NCI-H2081 treated with DMSO at 0.1 percent for 48 hours (cell line): ENCODE data around the gene PLEK2.

Source experiments
- DNase-seq: peaks from one replicate; lab custom pipeline; 2025; lab: John Stamatoyannopoulos, UW

PLEK2 gene

GRCh38 chr14:67396381-67396970 is 15.5 kb downstream of the PLEK2 start:
- DNase-seq, result no peak

- no peak for DNase-seq
Measured at GRCh38 chr14:67395876-67396189, 16.1 kb downstream of the PLEK2 start.

GRCh38 chr14:67395086-67395875 is 16.7 kb downstream of the PLEK2 start:
- no peak for DNase-seq

- no peak for DNase-seq
Measured at GRCh38 chr14:67393689-67394088, 18.3 kb downstream of the PLEK2 start.

- DNase-seq, result no peak
Measured at GRCh38 chr14:67392800-67393199, 19.2 kb downstream of the PLEK2 start.

GRCh38 chr14:67392123-67392522 is 19.8 kb downstream of the PLEK2 start:
- no peak for DNase-seq

- DNase-seq, result no peak
Measured at GRCh38 chr14:67391268-67391667, 20.7 kb downstream of the PLEK2 start.

- no peak for DNase-seq
Measured at GRCh38 chr14:67389811-67390534, 22.0 kb downstream of the PLEK2 start.

DNA sequence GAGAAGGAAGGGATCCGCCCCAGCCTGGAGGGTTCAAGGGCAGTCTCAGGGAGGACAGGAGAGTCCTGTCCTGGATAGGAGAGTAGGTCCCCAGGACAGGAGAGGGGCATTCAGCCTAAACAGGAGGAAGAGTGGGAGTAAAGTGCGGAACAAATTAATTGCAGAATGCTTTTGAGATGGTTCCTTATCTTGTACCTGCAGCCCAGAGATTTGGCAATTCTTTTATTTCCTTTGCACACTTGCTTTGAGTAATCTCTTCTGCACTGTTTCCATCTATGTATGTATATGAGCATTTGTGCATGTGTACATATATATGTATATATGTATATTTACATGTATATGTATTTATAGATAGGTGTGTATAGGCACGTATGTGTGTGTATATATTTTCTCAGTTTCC is 22.7 kb downstream of the PLEK2 start:
- no peak for DNase-seq

DNA sequence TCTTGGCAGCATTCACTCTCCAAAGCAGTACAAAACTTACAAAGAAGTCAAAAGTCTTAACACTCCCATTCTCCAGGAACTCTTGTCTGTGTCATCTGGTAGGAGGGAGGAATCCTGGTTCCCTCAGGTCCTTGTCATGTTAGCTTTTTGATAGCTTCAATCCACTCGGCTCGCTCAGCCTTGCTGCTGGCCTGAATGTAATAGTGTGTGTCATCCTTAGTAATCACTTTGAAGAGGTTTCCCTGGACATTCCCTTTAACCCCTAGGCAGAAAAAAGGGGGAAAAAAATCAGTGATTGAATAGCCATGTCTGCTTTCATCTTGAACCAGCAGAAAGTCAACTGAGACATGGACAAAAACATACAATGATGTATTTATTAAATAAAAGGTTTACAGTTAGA is 24.8 kb downstream of the PLEK2 start:
- DNase-seq, result no peak

DNA sequence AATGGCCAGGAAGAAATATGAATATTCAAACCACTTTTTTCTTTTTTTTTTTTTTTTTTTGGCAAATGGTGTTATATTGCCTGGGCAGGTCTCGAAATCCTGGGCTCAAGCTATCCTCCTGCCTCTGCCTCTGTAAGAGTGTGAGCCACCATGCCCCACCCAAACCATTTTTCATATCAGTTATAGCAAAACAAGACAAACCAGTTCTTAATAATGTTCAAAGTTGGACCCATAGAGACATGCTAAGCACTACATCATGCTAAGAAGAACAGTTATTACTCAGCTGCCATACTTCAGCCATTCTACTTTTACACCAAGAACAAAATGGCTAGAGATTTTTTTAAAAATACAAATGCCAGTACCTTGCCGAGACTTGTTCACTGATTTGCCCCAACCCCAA is 26.3 kb downstream of the PLEK2 start:
- no peak for DNase-seq

GRCh38 chr14:67385120-67385519 is 26.8 kb downstream of the PLEK2 start:
- no peak for DNase-seq

GRCh38 chr14:67377916-67378315 is 34.0 kb downstream of the PLEK2 start:
- no peak for DNase-seq

DNA sequence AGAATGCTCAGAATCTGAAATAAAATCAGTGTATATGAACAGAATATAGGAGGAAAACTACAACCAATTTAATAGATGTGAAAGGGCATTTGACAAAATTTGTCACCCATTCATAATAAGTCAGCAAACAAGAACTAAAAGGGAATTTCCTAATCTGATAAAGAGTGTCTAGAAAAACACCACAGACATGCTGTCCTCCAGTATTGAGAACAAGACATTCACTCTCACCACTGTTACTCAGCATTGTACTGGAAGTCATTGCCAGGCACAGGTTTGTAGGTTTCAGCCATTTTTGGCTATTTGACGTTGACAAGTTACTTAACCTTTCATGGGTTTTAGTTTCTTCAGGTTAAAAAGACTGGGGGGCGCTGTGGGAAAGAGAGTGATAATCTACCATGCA is 38.6 kb downstream of the PLEK2 start:
- DNase-seq, result no peak

GRCh38 chr14:67372833-67373232 is 39.1 kb downstream of the PLEK2 start:
- no peak for DNase-seq

GRCh38 chr14:67371247-67372148 is 40.5 kb downstream of the PLEK2 start:
- no peak for DNase-seq

GRCh38 chr14:67370830-67371229 is 41.1 kb downstream of the PLEK2 start:
- DNase-seq, result no peak

DNA sequence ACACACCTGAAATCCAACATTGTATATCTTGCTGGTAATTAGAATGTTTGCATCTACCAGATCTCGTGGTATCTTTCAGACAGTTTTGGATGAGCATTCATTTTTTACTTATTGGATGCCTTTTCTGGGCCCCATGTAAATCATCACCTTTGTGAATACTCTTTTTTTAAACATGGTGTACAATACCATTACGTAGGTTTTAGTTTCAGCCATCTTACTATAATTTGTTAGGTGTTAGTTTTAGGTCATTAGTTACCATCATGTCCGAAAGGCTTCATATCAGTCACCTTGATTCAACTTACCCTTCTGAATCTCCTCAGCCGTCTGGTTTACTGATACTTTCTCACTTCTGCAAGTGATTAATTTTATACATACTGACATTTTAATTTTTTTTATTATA is 46.5 kb downstream of the PLEK2 start:
- DNase-seq, result no peak

DNA sequence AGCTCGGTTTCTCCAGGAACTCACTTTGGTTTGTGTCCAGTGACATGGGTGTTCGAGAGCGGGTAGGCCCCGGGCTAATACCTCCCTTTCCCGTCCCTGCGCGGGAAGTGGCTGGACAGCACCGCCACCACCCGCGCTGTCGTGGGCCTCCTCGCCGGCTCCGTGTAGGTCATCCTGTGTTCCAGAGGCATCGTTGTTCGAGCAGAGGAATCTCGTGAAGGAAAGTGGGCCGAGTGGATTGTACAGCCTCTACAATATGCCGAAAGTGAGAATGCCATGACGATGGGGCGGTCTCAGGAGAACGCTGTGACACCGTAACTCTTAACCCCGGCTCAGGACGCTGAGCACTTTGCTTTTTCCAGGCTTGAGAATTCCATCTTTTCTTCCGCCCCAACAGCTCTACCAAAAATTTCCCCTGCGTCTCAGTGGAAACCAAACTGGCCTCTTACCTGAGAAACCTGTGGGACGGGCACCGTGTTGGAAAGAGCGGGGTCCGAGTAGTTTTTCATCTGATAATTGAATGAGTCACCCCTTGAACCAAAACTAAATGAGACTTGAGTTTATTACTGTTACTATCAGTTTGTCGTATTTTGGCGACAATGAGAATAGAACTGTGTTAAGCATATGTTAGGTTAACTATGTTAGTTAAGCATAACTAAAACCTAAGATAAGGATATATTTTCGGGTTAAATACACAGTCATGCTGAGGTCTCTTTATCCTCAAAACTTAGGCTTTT is 51.3 kb downstream of the PLEK2 start:
- no peak for DNase-seq

DNA sequence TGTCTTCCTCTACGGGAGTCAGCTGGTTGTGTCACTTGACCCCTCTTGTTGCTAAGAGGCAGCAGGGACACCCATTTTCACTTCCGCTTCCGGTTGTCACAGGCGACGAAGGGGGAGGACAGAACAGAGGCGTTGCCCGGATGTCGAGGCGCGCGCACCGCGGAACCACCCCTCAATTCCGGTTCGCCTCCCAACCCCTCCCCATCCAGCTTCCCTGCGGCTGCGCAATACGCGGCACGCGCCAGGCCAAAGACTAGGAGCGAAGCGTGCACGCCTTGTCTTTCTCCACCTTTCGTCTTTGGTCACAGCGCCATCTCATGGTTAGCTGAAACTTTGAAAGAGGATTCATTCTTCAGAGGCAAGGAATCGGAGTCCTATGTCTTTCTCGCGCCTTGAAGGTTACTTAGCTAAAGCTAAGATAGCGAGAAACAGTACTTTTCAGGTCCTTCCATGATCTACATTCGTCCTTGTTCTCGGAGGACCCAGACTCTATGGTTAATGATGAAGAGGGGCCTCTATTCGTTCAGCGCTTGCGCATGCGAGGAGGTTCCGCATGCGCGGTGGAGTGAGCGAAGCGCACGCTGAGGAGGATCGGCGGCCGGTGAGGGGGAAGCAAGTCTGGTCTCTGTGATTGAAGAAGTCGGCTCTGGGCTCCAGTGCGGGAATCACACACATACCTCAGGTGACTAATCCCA is 52.0 kb downstream of the PLEK2 start, which contains the start of the genes ATP6V1D and EIF2S1:
Gene ATP6V1D (minus strand): TSS at position 30 of the 695 bp plus-strand sequence. CDS start 106 bp downstream, outside the sequence.
Gene EIF2S1 (plus strand): TSS at position 554 of the 695 bp plus-strand sequence. CDS start 4,440 bp downstream, outside the sequence.
- peak; percentile 97 for DNase-seq
